Esophagus (tissue), 2 donors: Measurements from ENCODE around the gene MRPL39. TPM values are rescaled to one million over a fixed set of nuclear protein-coding genes. Genes with fewer than 3 reads are reported as not detected.

Experiments
- H3K27ac ChIP-seq, 2 donors: one replicate each; pipeline ENCODE4 v1.5.1; 2013; ENCODE audit warnings: low read depth in 2 of 2, mild to moderate bottlenecking in 2 of 2, inconsistent platforms in 1 of 2, low read length in 1 of 2, moderate library complexity in 1 of 2
- H3K27me3 ChIP-seq, 2 donors: one replicate each; pipeline ENCODE4 v1.6.1; 2013; ENCODE audit warnings: low read length in 2 of 2, control low read depth in 1 of 2, mild to moderate bottlenecking in 1 of 2; ENCODE audit not compliant: insufficient read depth in 2 of 2, control insufficient read depth in 1 of 2
- H3K36me3 ChIP-seq, 2 donors: one replicate each; pipeline ENCODE4 v1.6.1; 2013; ENCODE audit warnings: low read length in 1 of 2; ENCODE audit not compliant: control insufficient read depth in 2 of 2, insufficient read depth in 2 of 2
- H3K4me1 ChIP-seq, 2 donors: one replicate each; pipeline ENCODE4 v1.6.1; 2013; ENCODE audit warnings: low read length in 1 of 2; ENCODE audit not compliant: control insufficient read depth in 2 of 2, insufficient read depth in 2 of 2
- H3K4me3 ChIP-seq, 2 donors: one replicate each; pipeline ENCODE4 v1.5.1; 2013; ENCODE audit warnings: low read length in 2 of 2, mild to moderate bottlenecking in 2 of 2, low read depth in 1 of 2, moderate library complexity in 1 of 2
- H3K9me3 ChIP-seq, 2 donors: one replicate each; pipeline ENCODE4 v1.6.1; 2013; ENCODE audit warnings: mild to moderate bottlenecking in 2 of 2, low read depth in 1 of 2, low read length in 1 of 2, moderate library complexity in 1 of 2; ENCODE audit not compliant: control insufficient read depth in 2 of 2, insufficient read depth in 1 of 2
- WGBS, 2 donors: extraction: QIAGEN DNeasy Blood & Tissue Kit; methylation state at CpG; one replicate each; pipeline ENCODE4 v1.1.7; 2013; 5-methylcytosine and 5-hydroxymethylcytosine counted together
- polyA plus RNA-seq, 2 donors: library from polyadenylated mRNA; stranded (reverse); fragments of 200-250 nt; gene quantifications; one replicate each; pipeline ENCODE4 v1.2.3, GENCODE V29; 2013
- donor health status: healthy with polysubstance abuse.
- donor health status: Bipolar disorder and iron deficiency.

The MRPL39 gene
- polyA plus RNA-seq, 2 donors = 24.6 to 31.0 TPM

DNA sequence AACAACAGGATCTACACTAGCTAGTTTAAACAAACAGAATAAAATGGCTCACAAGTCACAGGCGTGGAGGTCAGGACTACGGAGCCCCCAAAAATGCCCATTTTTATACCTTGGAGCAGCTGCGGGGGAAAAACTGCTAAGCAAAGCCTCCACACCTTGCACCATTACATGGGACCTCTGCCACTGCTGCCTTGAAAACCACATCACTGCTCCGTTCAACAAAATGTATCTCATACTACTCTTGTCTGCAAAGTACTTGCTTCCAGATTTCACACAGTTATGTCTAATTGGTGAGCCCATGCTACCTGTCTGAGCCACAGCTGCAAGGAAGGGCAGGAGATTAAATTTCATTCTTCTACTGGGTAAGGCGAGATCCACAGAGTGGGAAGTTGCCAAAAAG, 24.4 kb downstream of the MRPL39 start:
- Histone ChIP-seq H3K4me1 (no peaks in the 10 kb centered on the region), H3K4me3 (no peak overlapping the region), H3K36me3 (peaks cover 0 to 2% of the 10 kb centered on the region in 2 donors), H3K9me3 (no peaks in the 10 kb centered on the region), H3K27ac (no peak overlapping the region), H3K27me3 (no peaks in the 10 kb centered on the region)
- WGBS, 2 donors = 87 to 92% methylated on average over 5 of the region's 5 CpGs

DNA sequence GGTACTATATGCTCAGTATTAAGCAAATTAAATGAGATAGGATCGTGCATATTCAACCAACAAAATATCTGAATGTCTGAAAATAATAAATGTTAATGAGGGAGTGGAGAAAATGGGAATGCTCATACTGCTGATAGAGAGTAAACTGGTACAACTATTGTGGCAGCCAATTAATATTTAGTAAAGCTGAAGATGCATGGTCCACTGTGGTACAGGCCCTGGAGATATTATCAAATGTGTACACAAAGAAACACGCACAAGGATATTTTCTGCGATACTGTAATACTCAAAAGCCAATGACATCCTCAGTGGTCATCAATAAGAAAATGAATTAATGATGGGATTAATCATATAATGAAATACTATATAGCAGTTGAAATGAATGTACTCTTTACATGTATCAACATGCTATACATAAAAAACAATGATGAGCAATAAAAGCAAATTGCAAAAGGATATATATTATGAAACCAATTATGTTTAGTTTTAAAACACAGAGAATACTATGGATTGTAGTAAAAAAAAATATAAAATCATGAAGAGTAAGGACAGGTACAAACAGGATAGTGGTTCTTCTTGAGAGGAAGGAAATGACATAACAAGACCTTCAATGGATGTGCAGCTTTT, 25.0 kb downstream of the MRPL39 start:
- no peaks in the 10 kb centered on the region for H3K9me3 ChIP-seq
- H3K4me3 ChIP-seq = no peak overlapping the region
- no peaks in the 10 kb centered on the region for H3K4me1 ChIP-seq
- peaks cover 0 to 2% of the 10 kb centered on the region in 2 donors for H3K36me3 ChIP-seq
- no peaks in the 10 kb centered on the region for H3K27me3 ChIP-seq
- whole genome bisulfite sequencing, 2 donors = 92 to 95% methylated on average over 3 of the region's 3 CpGs
- H3K27ac ChIP-seq = no peak overlapping the region

DNA sequence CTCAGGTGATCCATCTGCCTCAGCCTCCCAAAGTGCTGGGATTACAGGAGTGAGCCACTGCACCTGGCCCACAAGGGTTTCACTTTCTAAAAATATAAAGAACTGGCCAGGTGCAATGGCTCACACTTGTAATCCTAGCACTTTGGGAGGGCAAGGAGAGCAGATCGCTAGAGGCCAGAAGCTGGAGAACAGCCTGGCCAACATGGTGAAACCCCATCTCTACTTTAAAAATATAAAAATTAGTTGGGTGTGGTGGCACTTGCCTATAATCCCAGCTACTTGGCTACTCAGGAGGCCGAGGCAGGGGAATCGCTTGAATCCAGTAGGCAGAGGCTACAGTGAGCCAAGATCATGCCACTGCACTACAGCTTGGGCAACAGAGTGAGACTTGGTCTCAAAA, 25.7 kb downstream of the MRPL39 start:
- Histone ChIP-seq H3K36me3 (peaks cover 0 to 2% of the 10 kb centered on the region in 2 donors), H3K27me3 (no peaks in the 10 kb centered on the region), H3K27ac (no peak overlapping the region), H3K4me3 (no peak overlapping the region), H3K9me3 (no peaks in the 10 kb centered on the region), H3K4me1 (no peaks in the 10 kb centered on the region)
- WGBS, 2 donors = 97 to 100% methylated on average over 3 of the region's 3 CpGs

DNA sequence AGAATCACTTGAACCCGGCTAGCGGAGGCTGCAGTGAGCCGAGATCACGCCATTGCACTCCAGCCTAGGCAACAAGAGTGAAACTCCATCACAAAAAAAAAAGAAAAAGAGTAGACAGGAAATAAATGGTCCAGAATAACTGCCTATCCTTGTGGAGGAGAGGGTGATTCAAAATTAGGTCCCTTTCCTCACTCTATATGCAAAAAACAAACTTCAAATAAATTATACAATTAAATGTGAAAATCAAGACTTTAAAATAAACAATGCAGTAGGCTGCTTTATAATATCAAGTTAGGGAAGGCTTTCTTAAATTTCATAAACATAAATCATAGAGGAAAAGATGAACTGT, 26.4 kb downstream of the MRPL39 start:
- 95 to 98% methylated on average over 4 of the region's 4 CpGs for WGBS, 2 donors
- Histone ChIP-seq H3K36me3 (peaks cover 0 to 2% of the 10 kb centered on the region in 2 donors), H3K4me1 (no peaks in the 10 kb centered on the region)

DNA sequence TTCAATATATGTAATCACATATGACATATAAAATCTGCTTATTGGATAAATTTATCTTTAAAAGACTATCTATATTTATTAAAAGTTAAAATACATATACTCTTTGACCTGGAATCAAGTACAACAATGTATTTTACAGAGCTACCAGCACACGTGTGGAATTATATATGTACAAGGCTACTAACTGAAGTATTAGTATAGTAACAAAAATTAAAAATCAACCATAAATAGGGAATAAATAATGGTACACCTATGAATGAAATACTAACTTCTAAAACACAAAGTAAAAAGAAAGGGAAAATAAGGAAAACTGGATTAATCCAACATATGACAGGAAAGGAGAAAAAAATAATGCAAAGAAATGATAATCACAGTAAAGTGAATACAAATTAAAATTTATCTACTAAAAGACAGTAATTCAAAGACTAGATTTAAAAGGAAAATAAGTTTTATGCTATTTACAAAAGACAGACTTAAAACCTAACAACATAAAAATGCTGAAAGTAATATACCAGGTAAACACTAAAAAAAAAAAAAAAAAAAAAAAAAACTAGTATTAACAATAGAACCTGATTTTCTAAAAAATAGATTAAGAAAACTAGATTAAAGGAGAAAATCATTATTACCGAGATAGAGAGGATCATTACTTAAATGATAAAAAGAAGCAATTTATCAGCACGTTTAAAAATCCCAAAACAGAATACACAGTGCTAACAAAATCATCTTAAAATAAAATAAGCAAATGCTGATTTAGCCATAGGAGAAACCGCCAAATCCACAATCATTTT, 27.9 kb downstream of the MRPL39 start:
- Histone ChIP-seq H3K4me3 (no peak overlapping the region), H3K27ac (no peak overlapping the region), H3K36me3 (peaks cover 0 to 2% of the 10 kb centered on the region in 2 donors), H3K9me3 (no peaks in the 10 kb centered on the region), H3K27me3 (no peaks in the 10 kb centered on the region), H3K4me1 (no peaks in the 10 kb centered on the region)
- 67 to 68% methylated on average over 4 of the region's 4 CpGs for WGBS, 2 donors

More for the DNA sequence above, 26.4 kb downstream of the MRPL39 start:
- no peaks in the 10 kb centered on the region for H3K9me3 ChIP-seq
- H3K27ac ChIP-seq = no peak overlapping the region
- H3K4me3 ChIP-seq = no peak overlapping the region
- H3K27me3 ChIP-seq = no peaks in the 10 kb centered on the region

DNA sequence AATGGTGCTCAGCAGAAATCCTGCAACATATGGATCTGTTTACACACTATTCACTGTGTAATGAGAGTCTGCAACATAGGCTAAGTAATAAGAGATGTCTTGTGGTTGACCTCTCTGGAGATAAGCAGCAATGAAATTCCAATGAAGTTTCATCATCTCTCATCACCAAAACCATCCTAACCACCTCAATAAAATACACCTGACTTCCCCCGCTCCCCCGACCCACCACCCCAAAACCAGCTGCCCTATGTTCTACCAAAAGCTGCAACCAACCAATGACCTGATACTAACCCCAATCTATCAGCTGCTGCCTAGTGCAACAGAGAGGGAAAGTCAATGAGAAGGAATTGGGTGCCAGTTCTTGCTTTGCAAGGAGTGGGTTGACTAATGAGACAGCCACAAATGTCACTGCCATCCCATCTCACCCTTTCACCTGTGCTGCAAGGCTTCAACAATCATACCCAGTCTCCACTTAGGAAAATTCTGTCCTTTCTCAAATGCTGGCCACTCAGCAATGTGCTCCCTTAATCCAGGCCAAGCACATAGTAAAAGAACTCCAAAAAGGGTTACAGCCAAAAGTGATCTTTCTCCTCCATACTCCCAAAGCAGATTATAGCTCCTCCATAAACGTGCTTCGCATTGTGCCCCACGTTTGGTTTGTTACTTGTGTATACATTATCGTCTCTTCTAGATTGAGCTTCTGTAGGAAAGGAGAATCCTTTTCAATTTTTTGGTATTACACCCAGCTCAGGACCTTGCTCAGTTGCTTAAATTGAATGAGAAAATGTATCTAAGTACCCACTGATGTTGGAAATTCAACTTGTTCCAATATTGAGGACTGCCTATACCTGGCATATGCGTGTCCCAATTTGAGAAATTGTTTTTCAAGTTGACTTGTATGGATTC, 29.0 kb downstream of the MRPL39 start:
- Histone ChIP-seq H3K36me3 (peaks cover 0 to 2% of the 10 kb centered on the region in 2 donors), H3K4me3 (no peak overlapping the region), H3K27me3 (no peaks in the 10 kb centered on the region), H3K9me3 (no peaks in the 10 kb centered on the region), H3K27ac (no peak overlapping the region), H3K4me1 (no peaks in the 10 kb centered on the region)
- 91 to 92% methylated on average over 7 of the region's 7 CpGs for WGBS, 2 donors

DNA sequence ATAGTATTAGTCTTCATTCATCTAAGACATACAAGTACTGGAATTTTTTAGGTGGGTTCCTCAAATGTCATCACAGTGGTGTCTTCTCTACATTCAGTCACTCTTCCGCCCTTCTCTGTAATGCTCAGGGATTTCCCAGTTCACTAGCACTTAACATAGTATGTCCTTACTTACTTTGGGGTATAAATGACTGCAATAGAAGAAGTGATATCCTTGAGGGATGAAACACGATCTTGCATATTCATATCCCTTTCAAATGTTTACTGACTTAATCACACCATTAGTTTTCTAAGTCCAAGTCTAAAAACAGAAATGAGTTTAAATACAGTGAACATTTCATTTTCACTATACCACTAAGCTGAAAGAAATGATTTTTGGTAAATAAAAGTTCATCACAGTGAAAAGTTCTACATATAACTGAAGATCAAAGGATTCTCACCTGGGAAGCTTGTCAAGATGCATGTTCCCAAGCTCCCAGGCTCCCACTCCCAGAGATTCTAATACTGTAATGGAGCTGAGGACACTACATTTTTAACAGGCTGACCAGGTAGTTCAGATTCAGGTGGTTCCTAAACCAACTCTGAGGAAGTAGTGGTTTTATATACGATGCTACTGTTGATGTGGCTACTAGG, 29.7 kb downstream of the MRPL39 start:
- WGBS, 2 donors = 86 to 93% methylated on average over 3 of the region's 3 CpGs
- Histone ChIP-seq H3K4me1 (no peaks in the 10 kb centered on the region), H3K4me3 (no peak overlapping the region), H3K27me3 (no peaks in the 10 kb centered on the region), H3K36me3 (no peaks in the 10 kb centered on the region), H3K9me3 (no peaks in the 10 kb centered on the region), H3K27ac (no peak overlapping the region)

DNA sequence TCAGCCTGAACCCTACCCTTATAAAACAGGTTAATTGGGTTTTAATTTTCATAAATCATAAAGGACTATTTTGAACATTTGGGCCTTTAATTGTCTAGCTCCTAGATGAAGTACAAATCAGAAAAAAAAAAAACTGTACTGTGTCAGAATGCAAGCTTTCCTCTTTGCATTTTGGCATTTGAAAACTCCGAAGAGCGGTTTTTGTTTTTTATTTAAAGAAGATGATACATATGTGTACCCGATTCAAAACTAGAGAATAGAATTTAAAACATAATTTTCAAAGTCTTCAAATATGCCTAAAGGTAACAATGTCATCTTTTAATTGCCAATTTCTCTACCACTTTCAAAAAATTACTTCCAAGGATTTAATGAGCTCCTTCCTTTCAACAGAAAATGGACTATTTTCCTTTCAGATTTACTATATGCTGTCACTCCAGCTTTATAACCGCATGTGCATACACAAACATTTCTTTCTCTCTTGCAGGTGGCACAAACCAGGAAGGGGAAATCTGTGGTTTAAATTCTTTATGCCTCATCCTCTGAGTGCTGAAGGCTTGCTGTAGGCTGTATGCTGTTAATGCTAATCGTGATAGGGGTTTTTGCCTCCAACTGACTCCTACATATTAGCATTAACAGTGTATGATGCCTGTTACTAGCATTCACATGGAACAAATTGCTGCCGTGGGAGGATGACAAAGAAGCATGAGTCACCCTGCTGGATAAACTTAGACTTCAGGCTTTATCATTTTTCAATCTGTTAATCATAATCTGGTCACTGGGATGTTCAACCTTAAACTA, 33.7 kb downstream of the MRPL39 start:
- no peak overlapping the region for H3K27ac ChIP-seq

More for the DNA sequence above, 33.7 kb downstream of the MRPL39 start:
- Histone ChIP-seq H3K9me3 (no peaks in the 10 kb centered on the region), H3K4me3 (no peak overlapping the region), H3K27me3 (no peaks in the 10 kb centered on the region), H3K4me1 (no peaks in the 10 kb centered on the region), H3K36me3 (no peaks in the 10 kb centered on the region)
- 51 to 52% methylated on average over 6 of the region's 6 CpGs for WGBS, 2 donors
